GM18858 (cell line): ENCODE results near the gene DNAJB14.

Experiments
- ATAC-seq: cut with Tn5 transposase; IDR thresholded peaks from one replicate; pipeline ENCODE4 v1.9.1; 2021; ENCODE audit not compliant: unreplicated experiment

Gene DNAJB14

DNA sequence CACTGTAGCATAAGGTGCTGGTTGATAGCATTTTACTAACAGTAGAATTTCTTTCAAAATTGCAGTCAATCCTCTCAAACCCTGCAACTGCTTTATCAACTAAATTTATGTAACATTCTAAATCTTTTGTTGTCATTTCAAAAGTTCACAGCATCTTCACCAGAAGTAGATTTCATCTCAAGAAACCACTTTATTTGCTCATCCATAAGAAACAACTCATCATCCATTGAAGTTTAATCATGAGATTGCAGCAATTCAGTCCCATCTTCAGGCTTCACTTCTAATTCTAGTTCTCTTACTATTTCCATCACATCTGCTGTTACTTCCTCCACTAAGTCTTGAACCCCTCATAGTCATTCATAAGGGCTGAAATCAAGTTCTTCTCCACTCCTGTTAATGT lies 73.8 kb downstream of the DNAJB14 start:
- no peak for ATAC-seq

GRCh38 chr4:99868126-99868596 lies 78.3 kb downstream of the DNAJB14 start:
- no peak for ATAC-seq

- ATAC-seq = no peak
Measured at GRCh38 chr4:99863804-99864203, 82.6 kb downstream of the DNAJB14 start.

- peak; percentile 36 for ATAC-seq
Measured at GRCh38 chr4:99861120-99861905, 85.1 kb downstream of the DNAJB14 start.

DNA sequence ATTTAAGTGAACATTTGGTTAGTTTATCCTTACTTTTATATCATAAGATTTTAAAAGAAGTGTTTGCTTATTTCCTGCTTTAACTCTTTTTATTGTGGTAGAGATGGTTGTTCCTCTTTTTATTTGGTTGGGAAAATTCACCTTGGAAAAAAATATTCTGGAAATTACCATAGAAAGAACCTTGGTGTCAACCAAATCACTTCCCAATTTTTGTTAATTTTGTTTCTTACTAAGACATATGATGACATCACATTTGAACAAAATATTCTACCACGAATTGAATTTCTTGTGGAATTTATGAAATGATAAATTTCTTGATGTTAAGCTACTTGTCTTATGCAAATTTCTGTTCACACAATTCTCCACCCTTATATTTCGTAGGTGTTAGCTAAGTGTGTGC lies 85.9 kb downstream of the DNAJB14 start:
- no peak for ATAC-seq

DNA sequence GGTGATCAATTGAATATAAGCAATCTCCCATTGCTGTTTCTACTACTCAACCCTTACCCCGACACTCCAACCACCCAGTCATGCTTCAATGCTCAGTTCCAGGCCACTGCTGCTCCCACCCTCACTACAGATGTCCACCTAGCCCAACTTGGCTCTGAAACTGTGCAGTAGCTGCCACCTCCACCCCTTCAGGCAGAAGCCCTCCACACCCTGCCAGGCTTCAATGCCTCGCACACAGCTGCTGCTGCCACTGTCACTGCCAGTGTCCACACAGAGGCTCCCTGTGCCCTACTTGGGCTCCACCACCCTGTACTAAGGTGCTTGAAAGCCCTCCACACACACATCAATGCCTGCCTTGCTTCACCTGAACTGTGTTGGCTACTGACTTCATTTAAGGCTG lies 86.8 kb downstream of the DNAJB14 start:
- peak; percentile 56 for ATAC-seq

DNA sequence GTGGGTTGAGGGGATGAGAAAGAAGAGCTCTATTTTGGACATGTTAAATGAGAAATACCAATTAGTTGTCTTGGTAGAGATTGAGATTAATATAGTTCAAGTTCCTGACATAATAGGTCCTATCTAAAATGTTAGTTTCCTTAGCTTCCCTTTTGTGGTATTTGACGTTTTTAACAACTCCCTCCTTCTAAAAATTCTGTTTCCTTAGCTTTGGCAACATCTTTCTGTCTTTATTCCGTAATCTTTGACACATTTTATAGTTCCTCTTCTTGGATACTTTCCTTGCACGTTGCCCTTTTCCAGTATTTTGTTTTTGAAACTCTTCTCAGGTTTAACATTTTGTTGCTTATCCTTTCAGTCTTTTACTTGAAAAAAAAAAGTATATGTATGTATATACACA lies 89.1 kb downstream of the DNAJB14 start:
- ATAC-seq = no peak

DNA sequence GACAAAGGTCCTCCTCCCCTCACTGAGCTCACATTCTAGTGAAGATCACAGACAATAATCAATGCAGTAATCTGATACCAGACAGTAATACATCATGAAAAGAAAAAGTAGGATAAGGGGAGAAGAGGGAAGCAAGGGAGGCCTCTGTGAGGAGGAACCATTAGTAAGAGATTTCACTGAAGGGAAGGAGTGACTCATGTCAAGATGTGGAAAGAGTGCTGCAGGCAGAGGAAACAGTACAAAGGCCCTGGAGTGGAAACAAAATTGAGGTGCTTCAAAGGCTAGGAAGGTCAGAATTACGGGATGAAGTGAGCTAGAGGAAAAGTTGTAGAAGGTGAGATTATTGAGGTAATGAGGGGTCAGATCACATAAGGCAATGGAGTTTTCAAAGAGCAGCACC lies 90.3 kb downstream of the DNAJB14 start:
- no peak for ATAC-seq

DNA sequence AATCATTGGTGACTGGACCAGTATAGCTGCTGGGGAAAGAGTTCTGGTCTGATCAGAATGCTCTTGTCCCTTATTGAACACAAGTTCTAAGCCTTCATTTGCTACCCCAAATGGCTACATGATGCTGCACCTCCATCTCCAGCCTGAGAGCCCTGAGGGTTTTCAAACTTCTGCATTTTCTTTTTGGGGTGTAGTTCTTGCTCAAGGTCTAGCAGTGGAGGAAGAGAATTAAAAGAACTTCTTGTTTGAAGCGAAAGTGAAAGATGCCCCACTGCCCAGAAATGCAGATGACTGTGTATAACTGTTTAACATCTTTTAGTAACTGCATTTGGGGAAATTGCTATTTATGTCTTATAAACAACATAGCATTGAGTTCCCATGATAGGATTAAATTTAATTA lies 90.7 kb downstream of the DNAJB14 start:
- ATAC-seq = peak; percentile 27

GRCh38 chr4:99853999-99854398 lies 92.4 kb downstream of the DNAJB14 start:
- no peak for ATAC-seq

DNA sequence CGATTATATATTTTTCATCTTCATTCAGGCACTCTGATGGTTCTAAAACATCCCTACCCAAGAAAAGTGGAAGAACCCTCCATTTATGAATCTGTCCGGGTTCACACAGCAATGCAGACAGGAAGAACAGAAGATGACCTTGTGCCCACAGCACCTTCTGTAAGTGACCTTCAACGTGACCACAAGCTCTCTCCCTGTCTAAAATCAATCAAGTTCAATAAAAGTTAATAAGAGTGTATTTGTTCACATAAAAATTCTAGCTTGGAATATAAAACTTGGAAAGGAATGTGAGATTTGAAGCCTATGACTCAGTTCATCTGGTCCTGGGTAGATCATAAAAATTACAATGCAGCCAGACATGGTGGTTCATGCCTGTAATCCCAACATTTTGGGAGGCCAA lies 93.2 kb downstream of the DNAJB14 start:
- no peak for ATAC-seq

DNA sequence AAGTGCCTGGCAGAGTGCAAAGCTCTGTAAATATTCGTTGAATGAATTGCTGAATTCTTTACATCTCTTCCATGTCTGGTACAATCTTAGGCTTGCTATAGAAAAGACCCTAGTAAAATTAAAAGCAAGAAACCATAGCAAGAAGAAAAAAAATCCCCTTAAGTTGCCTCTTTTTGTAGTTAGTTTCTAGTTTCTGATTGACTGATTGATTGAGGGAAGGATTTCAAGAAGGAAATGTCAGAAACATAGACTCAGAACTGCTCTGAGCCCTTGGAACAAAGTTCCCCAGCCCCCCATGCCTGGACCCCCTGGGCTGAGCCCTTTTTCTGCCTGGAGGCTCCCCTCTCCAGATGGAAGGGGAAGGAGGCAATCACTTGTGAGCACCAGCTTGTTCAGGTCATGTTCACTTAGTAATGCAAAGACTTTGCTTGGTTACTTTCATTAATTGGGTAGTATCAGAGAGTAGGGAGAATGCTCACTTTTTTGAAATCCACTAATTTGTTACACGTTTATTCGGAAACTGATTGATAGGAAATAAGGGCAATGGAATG lies 94.1 kb downstream of the DNAJB14 start:
- ATAC-seq = no peak

- peak; percentile 35 for ATAC-seq
Measured at GRCh38 chr4:99848591-99849001, 97.8 kb downstream of the DNAJB14 start.

DNA sequence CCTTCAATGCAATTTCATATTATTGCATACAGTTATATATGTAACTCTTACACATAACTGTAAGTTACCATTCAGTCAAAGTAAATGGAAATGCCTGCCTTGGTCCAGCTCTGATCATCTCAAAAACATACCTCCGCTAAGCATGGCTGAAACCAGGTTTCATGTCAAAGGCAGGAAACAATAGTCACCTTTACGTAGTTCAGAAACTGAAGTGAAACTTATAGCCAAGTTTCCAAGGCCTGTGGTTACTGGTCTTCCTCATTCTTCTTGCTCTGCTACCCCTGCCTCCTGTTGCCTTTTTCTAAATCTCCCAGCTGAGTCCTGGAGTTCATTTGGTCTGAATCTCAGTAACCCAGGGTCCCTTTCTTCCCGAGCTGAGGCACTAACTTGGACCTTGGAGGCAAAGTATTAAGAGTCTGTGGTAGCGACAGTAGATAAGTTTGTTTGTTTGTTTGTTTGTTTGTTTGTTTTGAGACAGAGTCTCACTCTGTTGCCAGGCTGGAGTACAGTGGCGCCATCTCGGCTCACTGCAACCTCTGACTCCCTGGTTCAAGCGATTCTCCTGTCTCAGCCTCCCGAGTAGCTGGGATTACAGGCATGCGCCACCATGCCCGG lies 98.9 kb downstream of the DNAJB14 start:
- ATAC-seq = peak; percentile 65

DNA sequence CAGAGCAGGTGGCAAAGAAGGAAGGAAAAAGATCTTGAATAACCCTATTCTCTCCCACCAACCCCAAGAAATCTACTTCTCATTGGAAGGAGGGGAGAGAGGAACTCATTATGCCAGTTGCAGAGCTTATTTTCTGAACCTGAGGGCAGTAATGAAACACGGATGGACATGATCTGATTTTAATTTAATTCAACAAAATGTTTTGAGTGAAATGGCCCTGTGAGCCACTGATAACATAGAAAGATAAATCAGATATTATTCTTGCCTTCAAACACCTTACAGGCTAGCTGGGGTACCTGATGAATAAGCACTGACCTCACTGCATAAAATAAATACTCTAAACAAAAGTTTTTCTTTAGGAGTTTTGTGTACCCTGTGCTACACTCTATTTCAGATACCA lies 99.5 kb downstream of the DNAJB14 start:
- no peak for ATAC-seq
